ENCODE data around the gene TLR2.
"Not testable (repeated sequence)": the region's sequence is repeated elsewhere in the genome, so short reads cannot be mapped to it uniquely, and the experiment has no call there.

Gene TLR2

GRCh38 chr4:153663667-153664066 lies 20.4 kb upstream of the TLR2 start:
- DNase-seq = no peak

DNA sequence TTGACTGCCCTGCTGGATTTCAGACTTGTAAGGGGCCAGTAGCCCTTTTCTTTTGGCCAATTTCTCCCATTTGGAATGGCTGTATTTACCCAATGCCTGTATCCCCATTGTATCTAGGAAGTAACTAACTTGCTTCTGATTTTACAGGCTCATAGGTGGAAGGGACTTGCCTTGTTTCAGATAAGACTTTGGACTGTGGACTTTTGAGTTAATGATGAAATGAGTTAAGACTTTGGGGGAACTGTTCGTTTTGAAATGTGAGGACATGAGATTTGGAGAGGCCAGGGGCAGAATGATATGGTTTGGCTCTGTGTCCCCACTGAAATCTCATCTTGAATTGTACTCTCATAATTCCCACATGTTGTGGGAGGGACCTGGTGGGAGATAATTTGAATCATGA lies 17.6 kb upstream of the TLR2 start:
- DNase-seq = not testable (repeated sequence)

DNA sequence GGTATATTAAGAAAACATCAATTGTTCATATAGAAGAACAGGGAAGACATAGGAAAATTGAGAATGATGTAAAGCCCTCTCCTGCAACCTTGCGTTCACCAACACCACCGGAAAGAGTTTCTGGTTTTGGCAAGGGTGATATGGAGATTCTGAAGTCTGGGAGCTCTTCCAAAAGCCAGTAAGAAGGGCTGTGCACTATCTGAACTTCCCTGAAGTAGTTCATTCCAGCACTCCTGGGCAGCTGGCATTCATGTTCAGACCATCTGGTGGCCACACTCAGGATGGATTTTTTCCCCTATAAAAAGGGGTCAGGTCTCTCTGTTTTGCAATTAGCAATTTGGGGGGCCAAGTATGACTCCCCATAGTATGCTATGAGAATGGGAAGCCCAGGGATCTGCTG lies 15.4 kb upstream of the TLR2 start:
- DNase-seq = no peak

DNA sequence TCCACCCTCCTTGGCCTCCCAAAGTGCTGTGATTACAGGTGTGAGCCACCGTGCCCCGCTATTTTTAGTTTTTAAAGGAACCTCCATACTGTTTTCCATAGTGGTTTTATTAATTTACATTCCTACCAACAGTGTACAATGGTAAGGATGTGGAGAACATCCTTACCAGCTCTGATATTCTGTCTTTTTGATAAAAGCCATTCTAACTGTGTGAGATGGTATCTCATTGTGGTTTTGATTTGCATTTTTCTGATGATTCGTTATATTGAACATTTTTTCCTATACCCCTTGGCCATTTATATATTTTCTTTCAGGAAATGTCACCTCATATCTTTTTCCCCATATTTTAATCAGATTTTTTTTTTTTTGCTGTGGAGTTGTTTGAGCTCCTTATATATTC lies 14.2 kb upstream of the TLR2 start:
- DNase-seq = no peak

DNA sequence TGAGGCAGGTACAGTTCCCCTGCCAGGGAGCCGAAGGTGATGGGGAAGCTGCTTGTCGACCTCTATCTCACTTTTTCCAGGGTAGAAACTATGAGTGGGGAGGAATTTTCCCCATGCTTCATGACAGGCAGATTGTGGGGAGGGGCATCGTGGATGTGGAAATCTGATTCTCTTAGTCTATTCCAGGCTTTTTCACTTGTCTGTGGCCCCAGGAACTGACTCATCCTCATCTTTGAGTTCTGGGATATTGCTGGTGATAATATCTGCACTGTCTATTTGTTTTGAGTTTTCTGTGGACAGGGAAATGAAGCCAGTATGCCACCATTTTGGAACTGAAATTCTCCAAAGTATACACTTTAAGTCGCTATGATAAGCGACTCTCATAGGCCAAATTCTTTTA lies 7.6 kb upstream of the TLR2 start:
- DNase-seq = no peak

GRCh38 chr4:153676984-153677383 lies 7.1 kb upstream of the TLR2 start:
- DNase-seq = no peak

GRCh38 chr4:153679486-153679885 lies 4.6 kb upstream of the TLR2 start:
- DNase-seq = no peak

GRCh38 chr4:153683763-153684181 lies 308 bp upstream of the TLR2 start:
- no peak for DNase-seq

- DNase-seq = no peak
These were observed 891 bp downstream of the TLR2 start for GRCh38 chr4:153684971-153685371.

GRCh38 chr4:153704522-153704921 lies 20.4 kb downstream of the TLR2 start:
- no peak for DNase-seq

GRCh38 chr4:153705743-153706468 lies 21.8 kb downstream of the TLR2 start:
- no peak for DNase-seq

- DNase-seq = no peak
These were observed 22.4 kb downstream of the TLR2 start for GRCh38 chr4:153706519-153706918.

DNA sequence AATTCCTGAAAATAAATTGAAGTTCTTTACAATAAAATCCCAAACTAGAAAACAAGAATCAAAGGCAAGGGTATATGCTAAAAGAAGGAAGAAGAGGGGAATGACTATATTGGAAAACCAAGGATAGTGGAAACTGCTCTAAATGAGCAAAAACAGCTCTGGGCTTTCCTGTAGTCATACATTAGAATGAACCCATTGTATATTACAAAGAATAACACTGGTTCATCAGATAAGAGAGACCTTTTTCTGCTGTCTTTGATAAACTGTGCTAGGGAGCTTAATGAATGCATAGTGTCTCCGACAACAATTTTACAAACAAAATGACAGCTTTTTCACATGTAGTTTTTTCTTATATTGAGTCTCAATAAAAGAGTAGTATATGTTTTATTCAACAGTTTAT lies 26.6 kb downstream of the TLR2 start:
- no peak for DNase-seq

GRCh38 chr4:153713866-153714646 lies 30.0 kb downstream of the TLR2 start:
- DNase-seq = no peak

- no peak for DNase-seq
These were observed 38.0 kb downstream of the TLR2 start for GRCh38 chr4:153722036-153722435.

DNA sequence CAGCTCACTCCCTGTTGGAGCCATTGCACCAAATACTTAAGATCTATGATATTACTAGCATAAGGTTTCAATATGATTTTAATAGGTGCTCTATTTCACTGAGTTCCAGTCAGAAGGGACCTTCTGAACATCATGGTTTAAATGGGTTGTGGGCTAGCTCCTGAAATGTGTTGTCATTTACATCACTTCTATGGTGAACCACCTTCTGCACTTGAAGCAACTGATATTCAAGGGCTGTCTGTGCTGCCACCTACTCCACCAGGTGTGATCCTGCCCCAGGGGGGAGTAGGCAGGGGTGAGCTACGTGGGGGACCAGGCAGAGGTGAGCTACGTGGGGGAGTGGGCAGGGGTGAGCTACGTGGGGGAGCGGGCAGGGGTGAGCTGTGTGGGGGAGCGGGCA lies 40.5 kb downstream of the TLR2 start:
- no peak for DNase-seq

- no peak for DNase-seq
These were observed 41.2 kb downstream of the TLR2 start for GRCh38 chr4:153725136-153725830.

DNA sequence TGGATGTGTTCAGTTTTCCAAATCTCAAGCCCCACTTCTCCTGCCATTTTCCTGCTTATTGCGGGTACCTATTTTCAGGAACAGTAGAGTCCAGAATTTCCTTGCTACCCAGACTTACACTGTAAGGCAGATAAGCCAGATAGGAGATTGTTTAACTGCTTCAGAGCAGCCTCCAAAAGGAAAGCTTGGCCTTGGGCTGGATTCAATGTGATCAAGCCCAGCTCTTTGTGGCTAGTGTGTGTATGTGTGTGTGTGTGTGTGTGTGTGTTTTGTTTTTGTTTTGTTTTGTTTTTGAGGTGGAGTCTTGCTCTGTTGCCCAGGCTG lies 41.7 kb downstream of the TLR2 start:
- DNase-seq = no peak

GRCh38 chr4:153728151-153728550 lies 44.1 kb downstream of the TLR2 start:
- DNase-seq = no peak

DNA sequence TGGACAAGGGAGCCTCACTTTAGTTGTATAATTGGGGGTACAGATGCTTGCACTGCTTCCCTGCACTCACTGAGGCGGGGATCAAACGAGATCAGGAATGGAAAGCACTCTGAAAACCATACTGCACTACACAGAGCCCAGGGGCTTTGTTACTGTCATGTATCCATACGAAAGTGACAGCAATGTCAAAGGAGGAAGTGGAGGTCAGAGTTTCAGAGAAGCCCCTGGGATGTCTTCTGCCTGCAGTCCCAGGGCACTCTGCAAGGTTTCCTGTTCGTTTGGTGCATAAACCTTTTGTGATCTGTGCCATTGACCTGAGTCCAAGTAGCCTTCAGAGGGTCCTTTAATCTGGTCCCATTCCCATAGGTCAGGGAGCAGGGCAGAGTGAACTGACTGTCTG lies 44.6 kb downstream of the TLR2 start:
- DNase-seq = no peak

DNA sequence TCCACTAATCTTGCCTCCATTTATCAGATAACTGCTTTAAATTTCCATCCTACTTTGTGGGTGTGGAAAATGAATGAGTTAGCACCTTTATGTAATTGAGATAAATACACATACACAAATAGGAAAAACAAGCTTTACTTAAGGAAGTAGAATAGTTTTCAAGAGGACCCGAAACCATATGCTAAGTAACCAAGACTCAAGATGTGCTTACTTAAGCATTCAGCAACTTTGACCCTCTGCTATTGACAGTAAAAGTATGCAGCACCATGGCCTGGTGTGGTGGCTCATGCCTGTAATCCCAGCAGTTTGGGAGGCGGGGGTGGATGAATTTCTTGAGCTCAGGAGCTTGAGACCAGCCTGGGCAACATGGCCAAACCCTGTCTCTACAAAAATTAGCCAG lies 45.8 kb downstream of the TLR2 start:
- no peak for DNase-seq

DNA sequence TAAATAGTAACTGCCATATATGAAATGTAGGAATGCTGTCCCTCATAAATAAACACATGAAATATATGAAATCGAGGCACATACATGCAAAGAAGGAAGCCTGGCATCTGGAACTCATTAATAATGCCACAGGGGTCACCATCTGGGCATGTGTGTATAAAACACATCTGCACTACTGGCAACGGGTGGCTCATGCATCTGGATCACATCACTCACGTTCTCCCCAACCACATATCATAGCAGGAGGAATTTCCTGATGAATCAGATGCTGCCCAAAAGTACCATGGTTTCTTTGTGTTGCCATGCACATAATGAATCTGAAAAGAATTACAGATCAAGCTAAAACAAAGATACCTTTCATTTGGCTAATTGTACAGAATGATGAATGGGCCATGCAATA lies 47.2 kb downstream of the TLR2 start:
- no peak for DNase-seq

GRCh38 chr4:153733751-153734448 lies 49.8 kb downstream of the TLR2 start:
- DNase-seq = no peak

Data from NCI-H510A treated with DMSO at 0.1 percent for 48 hours (cell line).